Activated T-helper 9 cell treated with anti-CD3 and anti-CD28 coated beads, Interleukin-2, amount 50 U/mL, for 16 hours (primary cell): ENCODE results near the gene SRSF4.
A peak's percentile ranks its signal among the peaks of the same experiment; 100 is the strongest.
"Not testable (repeated sequence)": the region's sequence is repeated elsewhere in the genome, so short reads cannot be mapped to it uniquely, and the experiment has no call there.

Experiments used
- DNase-seq: peaks from one replicate; pipeline ENCODE4 v3.0.0-alpha.2; 2020; ENCODE audit warnings: low read depth

Gene SRSF4

GRCh38 chr1:29181413-29182225 lies at the start of gene SRSF4:
Gene SRSF4, minus strand, starts transcription at chr1:29181900. Its CDS starts 148 bp downstream, at chr1:29181752.
- peak; percentile 99 for DNase-seq

GRCh38 chr1:29230553-29231378 lies 49.1 kb upstream of the SRSF4 start, which contains the start of gene MECR:
Gene MECR, minus strand, starts transcription at chr1:29230934. Its CDS starts 28 bp downstream, at chr1:29230906.
- DNase-seq: peak; percentile 93

- DNase-seq: no peak
Measured at GRCh38 chr1:29230204-29230552, 48.5 kb upstream of the SRSF4 start.

- DNase-seq: no peak
Measured at GRCh38 chr1:29227511-29227910, 45.8 kb upstream of the SRSF4 start.

GRCh38 chr1:29225361-29225760 lies 43.7 kb upstream of the SRSF4 start:
- no peak for DNase-seq

- DNase-seq: no peak
Measured at GRCh38 chr1:29224356-29224837, 42.7 kb upstream of the SRSF4 start.

GRCh38 chr1:29223521-29223920 lies 41.8 kb upstream of the SRSF4 start:
- DNase-seq: no peak

- no peak for DNase-seq
Measured at GRCh38 chr1:29222686-29223085, 41.0 kb upstream of the SRSF4 start.

GRCh38 chr1:29222260-29222659 lies 40.6 kb upstream of the SRSF4 start:
- not testable (repeated sequence) for DNase-seq

- DNase-seq: no peak
Measured at GRCh38 chr1:29221296-29221695, 39.6 kb upstream of the SRSF4 start.

- DNase-seq: no peak
Measured at GRCh38 chr1:29218223-29218622, 36.5 kb upstream of the SRSF4 start.

GRCh38 chr1:29217633-29218032 lies 35.9 kb upstream of the SRSF4 start:
- DNase-seq: no peak

GRCh38 chr1:29213055-29213454 lies 31.4 kb upstream of the SRSF4 start:
- no peak for DNase-seq

GRCh38 chr1:29211086-29212030 lies 29.7 kb upstream of the SRSF4 start:
- DNase-seq: no peak

GRCh38 chr1:29210278-29211085 lies 28.8 kb upstream of the SRSF4 start:
- DNase-seq: no peak

GRCh38 chr1:29209173-29209572 lies 27.5 kb upstream of the SRSF4 start:
- no peak for DNase-seq

- DNase-seq: no peak
Measured at GRCh38 chr1:29208442-29208841, 26.7 kb upstream of the SRSF4 start.

GRCh38 chr1:29202584-29203340 lies 21.1 kb upstream of the SRSF4 start:
- DNase-seq: peak; percentile 86

- DNase-seq: no peak
Measured at GRCh38 chr1:29202053-29202452, 20.4 kb upstream of the SRSF4 start.

GRCh38 chr1:29201595-29202051 lies 19.9 kb upstream of the SRSF4 start:
- no peak for DNase-seq
